GM18867 (cell line): ENCODE results near the gene TREML1.
"Not testable (repeated sequence)": the region's sequence is repeated elsewhere in the genome, so short reads cannot be mapped to it uniquely, and the experiment has no call there.

Source experiments
- ATAC-seq: cut with Tn5 transposase; IDR thresholded peaks from one replicate; pipeline ENCODE4 v1.9.1; 2021; ENCODE audit warnings: mild to moderate bottlenecking, moderate library complexity; ENCODE audit not compliant: unreplicated experiment

The TREML1 gene

GRCh38 chr6:41153992-41154625 is at the start of gene TREML1:
TSS of gene TREML1 (minus strand) at chr6:41154347. CDS start at chr6:41154288, 59 bp downstream.
- ATAC-seq: no peak

GRCh38 chr6:41201764-41202173 is 47.6 kb upstream of the TREML1 start:
- ATAC-seq: no peak

GRCh38 chr6:41200901-41201763 is 47.0 kb upstream of the TREML1 start, which contains the start of gene TREML2:
TSS of gene TREML2 (minus strand) at chr6:41201149. CDS start at chr6:41201008, 141 bp downstream.
- ATAC-seq: no peak

- peak; percentile 32 for ATAC-seq
Measured at GRCh38 chr6:41200296-41200900, 46.3 kb upstream of the TREML1 start.

GRCh38 chr6:41199552-41200246 is 45.6 kb upstream of the TREML1 start:
- ATAC-seq: peak; percentile 74

- no peak for ATAC-seq
Measured at GRCh38 chr6:41197234-41197633, 43.1 kb upstream of the TREML1 start.

GRCh38 chr6:41194386-41194785 is 40.2 kb upstream of the TREML1 start:
- ATAC-seq: no peak

GRCh38 chr6:41193884-41194283 is 39.7 kb upstream of the TREML1 start:
- ATAC-seq: no peak

GRCh38 chr6:41193171-41193734 is 39.1 kb upstream of the TREML1 start:
- no peak for ATAC-seq

- no peak for ATAC-seq
Measured at GRCh38 chr6:41191569-41191968, 37.4 kb upstream of the TREML1 start.

- no peak for ATAC-seq
Measured at GRCh38 chr6:41190791-41191190, 36.6 kb upstream of the TREML1 start.

- ATAC-seq: no peak
Measured at GRCh38 chr6:41189967-41190366, 35.8 kb upstream of the TREML1 start.

- ATAC-seq: not testable (repeated sequence)
Measured at GRCh38 chr6:41189046-41189445, 34.9 kb upstream of the TREML1 start.

GRCh38 chr6:41187924-41188886 is 34.1 kb upstream of the TREML1 start:
- no peak for ATAC-seq

GRCh38 chr6:41186031-41186562 is 31.9 kb upstream of the TREML1 start:
- ATAC-seq: no peak

- no peak for ATAC-seq
Measured at GRCh38 chr6:41184761-41185160, 30.6 kb upstream of the TREML1 start.

- ATAC-seq: peak; percentile 75
Measured at GRCh38 chr6:41182069-41183034, 28.2 kb upstream of the TREML1 start.

- no peak for ATAC-seq
Measured at GRCh38 chr6:41181566-41181965, 27.4 kb upstream of the TREML1 start.
